KMS-11 (cell line): Measurements from ENCODE around the gene KIF16B.

Experiments used
- H2AFZ ChIP-seq: fragments of 200-600 bp; sonication (generic); 2 replicates; pipeline ENCODE4 v1.6.1; 2016; ENCODE audit warnings: antibody characterized with exemption, mixed run types, low read depth
- H3K27ac ChIP-seq: fragments of 200-600 bp; sonication (generic); 2 replicates; pipeline ENCODE4 v1.6.1; 2016; ENCODE audit warnings: mild to moderate bottlenecking, mixed run types
- H3K27me3 ChIP-seq: fragments of 200-600 bp; sonication (generic); 2 replicates; pipeline ENCODE4 v1.6.1; 2017; ENCODE audit warnings: mild to moderate bottlenecking, low read depth, mixed run types, moderate library complexity; ENCODE audit not compliant: insufficient read depth
- H3K36me3 ChIP-seq: fragments of 200-600 bp; sonication (generic); 2 replicates; pipeline ENCODE4 v1.6.1; 2017; ENCODE audit warnings: mild to moderate bottlenecking, mixed run types; ENCODE audit not compliant: insufficient read depth
- H3K4me1 ChIP-seq: fragments of 200-600 bp; sonication (generic); 2 replicates; pipeline ENCODE4 v1.6.1; 2016; ENCODE audit warnings: mild to moderate bottlenecking, low read depth, mixed run types; ENCODE audit not compliant: poor library complexity, severe bottlenecking
- H3K4me2 ChIP-seq: fragments of 200-600 bp; sonication (generic); 2 replicates; pipeline ENCODE4 v1.7.0; 2016; ENCODE audit warnings: mild to moderate bottlenecking, mixed run types
- H3K4me3 ChIP-seq: fragments of 200-600 bp; sonication (generic); IDR thresholded peaks from 2 replicates; pipeline ENCODE4 v1.6.1; 2017; ENCODE audit warnings: low read depth, low read length, mixed read lengths; ENCODE audit not compliant: insufficient read depth
- H3K79me2 ChIP-seq: fragments of 200-600 bp; sonication (generic); 2 replicates; pipeline ENCODE4 v1.6.1; 2016; ENCODE audit warnings: low read depth, mixed run types; ENCODE audit not compliant: insufficient read depth
- H3K9ac ChIP-seq: fragments of 200-600 bp; sonication (generic); 2 replicates; pipeline ENCODE4 v1.6.1; 2016; ENCODE audit warnings: mild to moderate bottlenecking, mixed run types
- H4K20me1 ChIP-seq: fragments of 200-600 bp; sonication (generic); 2 replicates; pipeline ENCODE4 v1.6.1; 2016; ENCODE audit warnings: mild to moderate bottlenecking, mixed run types; ENCODE audit not compliant: insufficient read depth
- TF ChIP-seq, protein P1 (sequence below): fragments of 200-600 bp; sonication (generic); conservative IDR thresholded peaks from 2 replicates; pipeline ENCODE4 v1.6.1; 2017; ENCODE audit warnings: low read depth, mild to moderate bottlenecking, antibody characterized with exemption, low read length, moderate library complexity, mixed read lengths

Gene KIF16B

DNA sequence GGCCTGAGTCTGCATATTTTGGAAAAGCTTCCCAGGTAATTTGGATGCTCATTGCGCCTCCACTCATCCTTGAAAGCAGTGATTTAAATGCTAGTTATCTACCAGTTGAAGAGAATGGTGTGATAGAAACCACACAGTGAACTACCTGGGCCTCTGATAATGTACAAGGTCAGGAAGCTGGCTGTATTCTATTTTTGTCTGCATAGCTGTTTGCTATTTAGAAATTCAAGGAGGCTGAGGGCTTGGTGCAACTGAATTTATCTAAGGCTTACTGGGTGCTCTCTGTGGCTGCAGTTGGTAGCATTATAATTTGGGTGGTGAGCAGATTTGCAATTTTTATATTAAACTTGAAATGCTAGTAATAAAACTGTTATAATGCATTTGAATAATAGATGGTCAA lies 245.6 kb downstream of the KIF16B start:
- H3K27me3 ChIP-seq = no peaks in the 10 kb centered on the region
- no peaks in the 10 kb centered on the region for H4K20me1 ChIP-seq
- no peak overlapping the region for H3K27ac ChIP-seq
- H3K4me1 ChIP-seq = no peaks in the 10 kb centered on the region
- no peaks in the 10 kb centered on the region for H3K36me3 ChIP-seq
- H3K9ac ChIP-seq = no peak overlapping the region
- no peak overlapping the region for H3K4me2 ChIP-seq
- H3K4me3 ChIP-seq = no peak overlapping the region
- H3K79me2 ChIP-seq = no peaks in the 10 kb centered on the region
- TF ChIP-seq, protein P1, sequence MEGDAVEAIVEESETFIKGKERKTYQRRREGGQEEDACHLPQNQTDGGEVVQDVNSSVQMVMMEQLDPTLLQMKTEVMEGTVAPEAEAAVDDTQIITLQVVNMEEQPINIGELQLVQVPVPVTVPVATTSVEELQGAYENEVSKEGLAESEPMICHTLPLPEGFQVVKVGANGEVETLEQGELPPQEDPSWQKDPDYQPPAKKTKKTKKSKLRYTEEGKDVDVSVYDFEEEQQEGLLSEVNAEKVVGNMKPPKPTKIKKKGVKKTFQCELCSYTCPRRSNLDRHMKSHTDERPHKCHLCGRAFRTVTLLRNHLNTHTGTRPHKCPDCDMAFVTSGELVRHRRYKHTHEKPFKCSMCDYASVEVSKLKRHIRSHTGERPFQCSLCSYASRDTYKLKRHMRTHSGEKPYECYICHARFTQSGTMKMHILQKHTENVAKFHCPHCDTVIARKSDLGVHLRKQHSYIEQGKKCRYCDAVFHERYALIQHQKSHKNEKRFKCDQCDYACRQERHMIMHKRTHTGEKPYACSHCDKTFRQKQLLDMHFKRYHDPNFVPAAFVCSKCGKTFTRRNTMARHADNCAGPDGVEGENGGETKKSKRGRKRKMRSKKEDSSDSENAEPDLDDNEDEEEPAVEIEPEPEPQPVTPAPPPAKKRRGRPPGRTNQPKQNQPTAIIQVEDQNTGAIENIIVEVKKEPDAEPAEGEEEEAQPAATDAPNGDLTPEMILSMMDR = no peak
- no peak overlapping the region for H2AFZ ChIP-seq

DNA sequence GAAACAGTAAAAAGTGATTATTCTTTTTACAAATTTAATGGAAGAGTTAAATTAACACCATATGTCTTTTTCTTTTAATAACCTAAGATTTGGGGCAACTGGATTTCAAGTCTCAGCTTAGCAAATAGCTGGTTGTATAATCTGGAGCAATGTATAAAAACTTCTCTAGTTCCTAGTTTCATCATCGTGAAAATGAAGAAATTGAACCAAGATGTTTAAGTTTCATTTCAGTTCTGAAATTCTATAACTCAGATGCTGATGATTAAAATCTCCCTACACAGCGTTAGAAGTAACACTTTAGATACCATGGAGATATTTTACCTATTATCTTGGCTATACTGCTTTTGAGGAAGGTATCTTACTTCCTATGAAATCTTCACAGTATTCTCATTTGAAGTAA lies 252.0 kb downstream of the KIF16B start:
- TF ChIP-seq, protein P1 = no peak
- H3K9ac ChIP-seq = no peak overlapping the region
- H3K4me3 ChIP-seq = no peak overlapping the region
- no peaks in the 10 kb centered on the region for H3K36me3 ChIP-seq
- H3K79me2 ChIP-seq = no peaks in the 10 kb centered on the region
- no peak overlapping the region for H2AFZ ChIP-seq
- no peaks in the 10 kb centered on the region for H3K27me3 ChIP-seq
- H3K4me1 ChIP-seq = no peaks in the 10 kb centered on the region
- H3K27ac ChIP-seq = no peak overlapping the region
- H4K20me1 ChIP-seq = no peaks in the 10 kb centered on the region
- H3K4me2 ChIP-seq = no peak overlapping the region

DNA sequence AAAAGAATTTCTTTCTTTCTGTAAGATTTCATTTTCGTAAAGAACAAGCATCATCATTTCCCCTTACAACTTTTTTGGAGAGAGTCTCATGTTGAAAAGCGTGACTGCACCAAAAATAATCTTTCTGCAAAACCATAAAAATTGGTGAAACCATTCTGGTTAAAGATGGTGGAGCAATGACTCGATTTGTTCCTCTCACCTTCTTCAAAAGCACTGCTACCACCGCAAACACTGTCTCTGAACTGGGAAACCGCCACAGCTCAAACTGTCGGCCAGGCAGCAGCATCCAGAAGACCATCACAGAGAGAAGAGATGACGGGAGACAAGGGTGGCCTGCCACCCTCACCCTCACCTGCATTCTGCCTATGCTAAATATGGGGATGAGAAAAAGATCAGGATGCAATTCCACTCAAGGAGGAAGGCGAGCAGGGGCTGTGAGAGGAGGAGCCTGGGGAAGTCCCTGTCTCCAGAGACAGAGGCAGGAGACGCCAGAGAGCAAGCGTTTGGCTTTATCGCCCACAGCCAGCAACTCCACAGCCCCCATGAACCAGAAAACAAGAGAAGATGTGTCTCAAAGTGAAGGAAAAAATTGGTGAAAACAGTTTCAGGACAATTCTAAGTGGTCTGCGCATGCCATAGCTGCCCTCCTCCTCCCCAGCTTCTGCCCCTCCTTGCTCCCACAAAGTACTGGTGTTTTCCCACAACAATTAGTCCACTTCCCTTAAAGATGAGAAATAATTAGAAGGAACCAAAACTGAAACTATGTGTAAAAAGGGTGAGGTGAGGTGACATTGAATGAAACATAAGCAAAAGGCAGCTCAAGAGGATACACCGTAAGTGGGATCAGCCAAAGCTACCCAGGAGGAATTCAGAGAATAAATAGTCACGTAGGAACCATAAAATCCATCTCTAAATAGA lies 255.5 kb downstream of the KIF16B start:
- Histone ChIP-seq H2AFZ (no peak overlapping the region), H3K4me2 (no peak overlapping the region), H3K4me1 (no peaks in the 10 kb centered on the region), H3K27me3 (no peaks in the 10 kb centered on the region), H3K79me2 (no peaks in the 10 kb centered on the region), H3K36me3 (no peaks in the 10 kb centered on the region), H4K20me1 (no peaks in the 10 kb centered on the region), H3K27ac (no peak overlapping the region), H3K4me3 (no peak overlapping the region), H3K9ac (no peak overlapping the region)
- TF ChIP-seq, protein P1 = no peak

DNA sequence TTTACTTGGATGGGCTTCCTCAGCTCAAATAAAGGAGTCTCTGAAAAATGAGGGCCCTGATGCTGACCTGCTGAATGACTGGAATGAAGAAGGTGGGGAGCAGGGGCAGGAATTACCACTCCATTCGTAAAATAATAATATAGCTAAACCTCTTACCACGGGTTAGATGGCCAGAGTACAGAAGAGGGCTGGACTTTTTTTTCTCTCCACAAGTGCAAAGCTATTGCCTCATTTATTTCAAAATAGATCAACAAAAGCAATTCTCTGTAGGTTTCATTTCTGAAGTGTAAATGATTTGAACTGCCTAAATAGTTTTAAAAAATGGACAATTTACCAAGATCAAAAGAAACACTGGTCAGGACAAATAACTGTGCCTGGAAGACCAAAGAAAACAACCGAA lies 256.7 kb downstream of the KIF16B start:
- no peaks in the 10 kb centered on the region for H3K79me2 ChIP-seq
- H3K4me2 ChIP-seq = no peak overlapping the region
- no peaks in the 10 kb centered on the region for H3K36me3 ChIP-seq
- H3K27me3 ChIP-seq = no peaks in the 10 kb centered on the region
- no peak overlapping the region for H3K4me3 ChIP-seq
- no peak overlapping the region for H3K27ac ChIP-seq
- H2AFZ ChIP-seq = no peak overlapping the region
- no peak overlapping the region for H3K9ac ChIP-seq
- TF ChIP-seq, protein P1 = no peak
- H4K20me1 ChIP-seq = no peaks in the 10 kb centered on the region
- H3K4me1 ChIP-seq = no peaks in the 10 kb centered on the region
